GM21619 (cell line): ENCODE results near the gene UBAP2L.
"Not testable (repeated sequence)": the region's sequence is repeated elsewhere in the genome, so short reads cannot be mapped to it uniquely, and the experiment has no call there.

Source experiments
- ATAC-seq: cut with Tn5 transposase; IDR thresholded peaks from one replicate; pipeline ENCODE4 v1.9.1; 2021; ENCODE audit not compliant: unreplicated experiment

UBAP2L gene

GRCh38 chr1:154241703-154242351, 21.1 kb downstream of the UBAP2L start:
- ATAC-seq: no peak

GRCh38 chr1:154253671-154254070, 32.9 kb downstream of the UBAP2L start:
- no peak for ATAC-seq

- no peak for ATAC-seq
These were observed 35.9 kb downstream of the UBAP2L start for GRCh38 chr1:154256686-154257085.

- ATAC-seq: no peak
These were observed 38.0 kb downstream of the UBAP2L start for GRCh38 chr1:154258784-154259183.

GRCh38 chr1:154260127-154260526, 39.4 kb downstream of the UBAP2L start:
- ATAC-seq: no peak

- no peak for ATAC-seq
These were observed 42.9 kb downstream of the UBAP2L start for GRCh38 chr1:154263465-154264332.

GRCh38 chr1:154264454-154264853, 43.7 kb downstream of the UBAP2L start:
- ATAC-seq: no peak

- no peak for ATAC-seq
These were observed 44.8 kb downstream of the UBAP2L start for GRCh38 chr1:154265586-154265985.

GRCh38 chr1:154270833-154271232, 50.1 kb downstream of the UBAP2L start:
- ATAC-seq: no peak

- ATAC-seq: peak; percentile 87
These were observed 51.7 kb downstream of the UBAP2L start, which contains the start of gene HAX1 for GRCh38 chr1:154272217-154272998. Gene HAX1, plus strand, starts transcription at chr1:154272629. Its CDS starts 95 bp downstream, at chr1:154272724.

GRCh38 chr1:154272999-154273563, 52.3 kb downstream of the UBAP2L start:
- ATAC-seq: no peak

GRCh38 chr1:154276797-154277196, 56.0 kb downstream of the UBAP2L start:
- no peak for ATAC-seq

GRCh38 chr1:154287591-154287990, 66.8 kb downstream of the UBAP2L start:
- ATAC-seq: not testable (repeated sequence)

GRCh38 chr1:154288661-154289060, 67.9 kb downstream of the UBAP2L start:
- ATAC-seq: no peak

- ATAC-seq: no peak
These were observed 70.2 kb downstream of the UBAP2L start for GRCh38 chr1:154290921-154291320.

- ATAC-seq: no peak
These were observed 74.9 kb downstream of the UBAP2L start for GRCh38 chr1:154295408-154296235.

- no peak for ATAC-seq
These were observed 80.8 kb downstream of the UBAP2L start for GRCh38 chr1:154301582-154301981.

GRCh38 chr1:154304664-154305337, 84.0 kb downstream of the UBAP2L start:
- ATAC-seq: no peak

GRCh38 chr1:154306151-154306550, 85.4 kb downstream of the UBAP2L start:
- ATAC-seq: no peak
